Mesothelial cell of epicardium (in vitro differentiated cells): ENCODE measurements around the gene TTC23L. TPM values are rescaled to one million over a fixed set of nuclear protein-coding genes. Genes with fewer than 3 reads are reported as not detected.
A peak's percentile ranks its signal among the peaks of the same experiment; 100 is the strongest.

Source experiments
- DNase-seq, 2 experiments: peaks; one replicate each; pipeline ENCODE4 v3.0.0; 2021; ENCODE audit warnings: low spot score in 2 of 2; ENCODE audit not compliant: unreplicated experiment in 2 of 2
- H3K27ac Mint-ChIP-seq: 2 replicates; pipeline ENCODE4 v1.8.0; 2021; ENCODE audit warnings: mixed read lengths
- H3K27me3 Mint-ChIP-seq: 2 replicates; pipeline ENCODE4 v1.8.0; 2021; ENCODE audit warnings: low read depth, mixed read lengths
- H3K36me3 Mint-ChIP-seq: 2 replicates; pipeline ENCODE4 v1.8.0; 2021; ENCODE audit warnings: mixed read lengths
- H3K4me1 Mint-ChIP-seq: 2 replicates; pipeline ENCODE4 v1.8.0; 2021; ENCODE audit warnings: mixed read lengths
- H3K4me3 Mint-ChIP-seq: 2 replicates; pipeline ENCODE4 v1.8.0; 2021; ENCODE audit warnings: mild to moderate bottlenecking, moderate library complexity, mixed read lengths
- H3K9me3 Mint-ChIP-seq: 2 replicates; pipeline ENCODE4 v1.8.0; 2021; ENCODE audit warnings: mixed read lengths
- total RNA-seq: library from RNA; stranded (reverse); gene quantifications from 3 replicates; pipeline ENCODE4 v1.2.1, GENCODE V29; 2021
- TF ChIP-seq, protein P1 (sequence below): fragments of 200-600 bp; sonication (generic); IDR thresholded peaks from one replicate; pipeline ENCODE4 v1.5.0; 2021; ENCODE audit warnings: antibody characterized with exemption; ENCODE audit not compliant: unreplicated experiment

The TTC23L gene
- total RNA-seq, 1 donor from 2014 or later, result 2.6 TPM

DNA sequence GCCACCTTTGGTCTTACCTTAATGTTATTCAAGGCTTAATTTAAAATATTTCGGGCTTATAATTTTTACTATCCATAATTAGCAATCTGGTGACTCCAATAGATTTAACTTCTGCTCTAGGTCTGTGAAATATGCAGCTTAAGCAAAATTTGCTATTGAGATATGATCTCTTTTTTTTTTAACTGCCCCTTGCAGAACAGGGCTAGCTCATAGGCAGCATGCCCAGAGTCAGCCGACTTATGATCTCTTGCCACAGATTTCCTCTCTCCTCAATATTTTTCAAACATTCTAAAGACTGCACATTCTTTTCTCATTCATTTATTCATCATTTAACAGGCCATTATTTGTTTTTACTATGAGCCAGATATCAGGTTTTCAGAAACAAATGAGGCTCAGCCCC is 4.5 kb downstream of the TTC23L start:
- H3K27me3 Mint-ChIP-seq, result no peaks in the 10 kb centered on the region
- DNase-seq, result no peak
- H3K4me1 Mint-ChIP-seq, result peaks cover 29% of the 10 kb centered on the region
- peaks cover 11% of the 10 kb centered on the region for H3K36me3 Mint-ChIP-seq
- H3K27ac Mint-ChIP-seq, result peak overlapping the region; percentile 44
- no peak overlapping the region for H3K4me3 Mint-ChIP-seq
- TF ChIP-seq, protein P1, sequence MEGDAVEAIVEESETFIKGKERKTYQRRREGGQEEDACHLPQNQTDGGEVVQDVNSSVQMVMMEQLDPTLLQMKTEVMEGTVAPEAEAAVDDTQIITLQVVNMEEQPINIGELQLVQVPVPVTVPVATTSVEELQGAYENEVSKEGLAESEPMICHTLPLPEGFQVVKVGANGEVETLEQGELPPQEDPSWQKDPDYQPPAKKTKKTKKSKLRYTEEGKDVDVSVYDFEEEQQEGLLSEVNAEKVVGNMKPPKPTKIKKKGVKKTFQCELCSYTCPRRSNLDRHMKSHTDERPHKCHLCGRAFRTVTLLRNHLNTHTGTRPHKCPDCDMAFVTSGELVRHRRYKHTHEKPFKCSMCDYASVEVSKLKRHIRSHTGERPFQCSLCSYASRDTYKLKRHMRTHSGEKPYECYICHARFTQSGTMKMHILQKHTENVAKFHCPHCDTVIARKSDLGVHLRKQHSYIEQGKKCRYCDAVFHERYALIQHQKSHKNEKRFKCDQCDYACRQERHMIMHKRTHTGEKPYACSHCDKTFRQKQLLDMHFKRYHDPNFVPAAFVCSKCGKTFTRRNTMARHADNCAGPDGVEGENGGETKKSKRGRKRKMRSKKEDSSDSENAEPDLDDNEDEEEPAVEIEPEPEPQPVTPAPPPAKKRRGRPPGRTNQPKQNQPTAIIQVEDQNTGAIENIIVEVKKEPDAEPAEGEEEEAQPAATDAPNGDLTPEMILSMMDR, result no peak
- peaks cover 8% of the 10 kb centered on the region for H3K9me3 Mint-ChIP-seq

DNA sequence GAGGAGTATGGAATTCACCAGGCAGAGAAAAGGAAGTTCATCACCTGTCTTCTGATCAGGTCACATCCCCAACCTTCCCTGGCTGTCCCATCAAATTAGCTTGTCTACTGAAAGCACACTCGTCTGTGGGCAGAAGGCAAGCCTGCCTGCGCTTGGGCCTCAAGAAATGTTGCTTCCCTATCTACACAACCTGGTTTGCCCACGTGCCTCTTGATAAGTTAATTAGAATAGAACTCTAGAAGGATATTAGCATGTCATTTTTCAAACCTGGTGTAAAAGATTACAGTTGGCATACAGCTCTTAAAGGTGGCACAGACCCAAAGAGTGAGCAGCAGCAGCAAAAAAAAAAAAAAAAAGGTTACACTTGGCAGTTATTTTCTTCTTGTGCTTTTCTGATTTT is 5.1 kb downstream of the TTC23L start:
- no peak for DNase-seq
- H3K9me3 Mint-ChIP-seq, result peaks cover 10% of the 10 kb centered on the region
- no peak overlapping the region for H3K4me3 Mint-ChIP-seq
- H3K27me3 Mint-ChIP-seq, result no peaks in the 10 kb centered on the region
- peaks cover 13% of the 10 kb centered on the region for H3K36me3 Mint-ChIP-seq
- peaks cover 26% of the 10 kb centered on the region for H3K4me1 Mint-ChIP-seq
- H3K27ac Mint-ChIP-seq, result no peak overlapping the region
- TF ChIP-seq, protein P1, result no peak

DNA sequence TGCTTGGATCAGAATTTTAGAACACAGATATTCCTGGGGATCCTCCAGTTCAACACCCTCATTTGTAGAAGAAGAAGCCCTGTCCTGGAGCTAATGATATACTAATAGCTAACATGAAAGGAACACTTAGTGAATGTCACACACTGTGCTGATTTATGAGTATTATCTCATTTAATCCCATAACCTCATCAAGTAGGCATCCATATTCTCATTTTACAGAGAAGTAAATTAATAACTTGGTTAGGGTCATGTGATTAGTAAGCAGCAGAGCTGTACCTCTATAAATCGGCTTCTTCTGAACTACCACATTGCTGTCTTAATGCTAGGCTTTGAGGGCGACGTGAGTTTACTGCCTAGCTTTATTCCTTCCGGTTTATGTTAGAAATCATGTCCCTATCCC is 6.0 kb downstream of the TTC23L start:
- Mint-ChIP-seq H3K9me3 (peaks cover 10% of the 10 kb centered on the region), H3K27ac (no peak overlapping the region), H3K27me3 (no peaks in the 10 kb centered on the region), H3K4me3 (no peak overlapping the region), H3K4me1 (peaks cover 22% of the 10 kb centered on the region), H3K36me3 (peaks cover 15% of the 10 kb centered on the region)
- no peak for DNase-seq
- TF ChIP-seq, protein P1, result no peak

DNA sequence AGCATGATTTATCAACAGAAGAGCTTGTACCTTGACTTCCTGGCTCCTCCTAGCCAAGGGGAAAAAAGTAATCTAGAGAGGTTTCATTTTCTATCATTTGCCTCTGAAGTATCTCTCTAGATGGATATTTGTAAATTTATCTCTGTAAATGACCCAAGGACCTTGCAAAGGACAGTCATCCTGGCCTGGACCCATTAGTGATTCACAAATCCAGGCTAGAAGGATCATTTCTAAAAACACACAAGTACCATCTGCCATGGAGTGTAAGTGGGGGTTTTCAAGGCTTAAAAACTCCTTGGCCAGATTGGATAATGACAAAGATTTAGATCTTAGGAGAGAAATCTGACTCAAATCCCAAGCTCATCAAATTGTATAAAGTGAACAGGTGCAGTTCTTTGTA is 8.1 kb downstream of the TTC23L start:
- Mint-ChIP-seq H3K4me3 (no peak overlapping the region), H3K9me3 (peaks cover 10% of the 10 kb centered on the region), H3K4me1 (peaks cover 22% of the 10 kb centered on the region), H3K27ac (no peak overlapping the region), H3K27me3 (no peaks in the 10 kb centered on the region), H3K36me3 (peaks cover 15% of the 10 kb centered on the region)
- DNase-seq, result no peak
- TF ChIP-seq, protein P1, result no peak

DNA sequence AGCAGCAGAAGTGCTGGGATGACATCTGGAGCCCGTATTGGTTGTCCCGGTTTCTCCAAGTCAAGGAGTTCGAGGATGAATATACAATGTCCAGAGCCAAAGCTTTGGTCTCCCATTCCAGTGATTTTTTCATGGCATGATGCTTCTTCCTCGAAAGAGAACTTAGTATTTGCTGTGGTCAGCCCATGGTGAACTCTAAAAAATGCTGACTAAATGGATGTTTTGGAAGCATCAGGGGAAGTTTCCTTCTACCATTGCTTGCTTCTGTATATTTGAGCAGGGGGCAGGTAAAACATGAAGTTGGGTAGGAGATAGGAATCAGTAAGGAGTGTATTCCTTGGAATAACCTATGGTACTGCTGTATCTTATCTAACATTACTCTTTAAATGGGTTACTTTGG is 8.6 kb downstream of the TTC23L start:
- peaks cover 22% of the 10 kb centered on the region for H3K4me1 Mint-ChIP-seq

More for the DNA sequence above, 8.6 kb downstream of the TTC23L start:
- no peak overlapping the region for H3K27ac Mint-ChIP-seq
- peaks cover 20% of the 10 kb centered on the region for H3K36me3 Mint-ChIP-seq
- DNase-seq, result no peak
- H3K9me3 Mint-ChIP-seq, result peaks cover 14% of the 10 kb centered on the region
- TF ChIP-seq, protein P1, result no peak
- H3K27me3 Mint-ChIP-seq, result no peaks in the 10 kb centered on the region
- H3K4me3 Mint-ChIP-seq, result no peak overlapping the region
